Measurements from ENCODE around the gene ITPR2. TPM values are rescaled to one million over a fixed set of nuclear protein-coding genes. Genes with fewer than 3 reads are reported as not detected.

ITPR2 gene
- total RNA-seq, 1 donor from 2014 or later = 12.5 TPM

DNA sequence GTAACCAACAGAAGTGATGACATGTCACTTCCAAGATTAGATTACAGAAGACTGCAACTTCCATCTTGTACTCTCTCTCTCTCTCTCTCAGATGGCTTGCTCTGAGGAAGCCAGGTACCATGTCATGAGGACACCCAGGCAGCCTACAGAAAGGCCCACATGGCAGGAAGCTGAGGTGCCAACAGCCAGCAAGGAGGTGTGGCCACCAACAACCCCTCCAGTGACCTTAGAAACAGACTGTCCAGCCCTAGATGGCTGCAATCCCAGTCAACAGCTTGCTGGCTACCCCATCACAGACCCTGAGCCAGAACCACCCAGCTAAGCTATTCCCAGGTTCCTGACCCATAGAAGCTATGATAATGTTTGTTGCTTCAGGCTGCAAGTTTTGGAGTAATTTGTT lies 178.4 kb downstream of the ITPR2 start:
- TF ChIP-seq, protein P1, sequence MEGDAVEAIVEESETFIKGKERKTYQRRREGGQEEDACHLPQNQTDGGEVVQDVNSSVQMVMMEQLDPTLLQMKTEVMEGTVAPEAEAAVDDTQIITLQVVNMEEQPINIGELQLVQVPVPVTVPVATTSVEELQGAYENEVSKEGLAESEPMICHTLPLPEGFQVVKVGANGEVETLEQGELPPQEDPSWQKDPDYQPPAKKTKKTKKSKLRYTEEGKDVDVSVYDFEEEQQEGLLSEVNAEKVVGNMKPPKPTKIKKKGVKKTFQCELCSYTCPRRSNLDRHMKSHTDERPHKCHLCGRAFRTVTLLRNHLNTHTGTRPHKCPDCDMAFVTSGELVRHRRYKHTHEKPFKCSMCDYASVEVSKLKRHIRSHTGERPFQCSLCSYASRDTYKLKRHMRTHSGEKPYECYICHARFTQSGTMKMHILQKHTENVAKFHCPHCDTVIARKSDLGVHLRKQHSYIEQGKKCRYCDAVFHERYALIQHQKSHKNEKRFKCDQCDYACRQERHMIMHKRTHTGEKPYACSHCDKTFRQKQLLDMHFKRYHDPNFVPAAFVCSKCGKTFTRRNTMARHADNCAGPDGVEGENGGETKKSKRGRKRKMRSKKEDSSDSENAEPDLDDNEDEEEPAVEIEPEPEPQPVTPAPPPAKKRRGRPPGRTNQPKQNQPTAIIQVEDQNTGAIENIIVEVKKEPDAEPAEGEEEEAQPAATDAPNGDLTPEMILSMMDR (IDR thresholded peaks at IDR 0.05) = no peak
- no peak for DNase-seq (ENCODE audit: low spot score in 2 of 2)
- intact Hi-C loops (cut with DNase I) = no loop called here

DNA sequence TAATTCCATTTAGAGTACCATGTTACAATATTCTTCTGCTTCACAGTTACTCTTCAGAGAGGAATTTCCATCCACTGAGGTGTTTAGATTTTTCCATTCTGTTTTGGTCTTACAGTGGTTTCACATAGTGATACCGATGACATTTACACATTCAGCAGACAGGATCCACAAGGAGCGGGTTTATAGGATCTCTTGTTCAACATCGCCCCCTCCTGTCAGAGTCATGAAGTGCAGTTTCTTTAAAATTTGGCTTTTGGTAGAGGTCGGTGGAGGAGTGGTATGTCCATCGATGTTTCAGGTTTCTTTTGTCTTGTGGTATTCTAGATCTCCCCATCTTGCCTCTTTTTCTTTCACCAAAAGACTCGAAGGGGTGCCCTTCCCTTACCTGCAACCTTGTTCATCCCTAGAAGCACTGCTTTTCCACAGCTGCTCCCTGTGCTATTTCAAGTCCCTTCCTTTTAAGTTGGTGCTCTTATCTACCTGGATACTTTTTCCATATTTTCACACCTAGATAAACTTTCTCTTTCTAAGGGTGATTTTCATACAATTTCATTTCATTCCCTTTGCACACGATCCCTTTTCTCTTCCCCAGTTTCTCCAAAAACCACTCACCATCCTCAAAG lies 181.3 kb downstream of the ITPR2 start:
- peaks cover 0 to 6% of the 10 kb centered on the region in 2 donors for H3K9me3 ChIP-seq
- H3K36me3 ChIP-seq = peaks cover 11 to 17% of the 10 kb centered on the region in 2 donors
- DNase-seq (ENCODE audit: low spot score in 2 of 2) = no peak
- no peaks in the 10 kb centered on the region for H3K27me3 ChIP-seq
- TF ChIP-seq, protein P1 (IDR thresholded peaks at IDR 0.05) = peak; percentile 37 to 63 (median 62)
- H3K27ac ChIP-seq = no peak overlapping the region
- H3K4me1 ChIP-seq = peaks cover 0 to 5% of the 10 kb centered on the region in 2 donors
- intact Hi-C loops (cut with DNase I) = loop anchor here (1.0 kb wide), 1 partner anchor 554 kb away; no protein-coding TSS in a partner anchor
- no peak overlapping the region for H3K4me3 ChIP-seq

More for the DNA sequence above, 178.4 kb downstream of the ITPR2 start:
- Histone ChIP-seq H3K4me3 (no peak overlapping the region), H3K4me1 (no peaks in the 10 kb centered on the region), H3K27me3 (no peaks in the 10 kb centered on the region), H3K36me3 (peaks cover 15 to 17% of the 10 kb centered on the region in 2 donors), H3K27ac (no peak overlapping the region), H3K9me3 (peaks cover 0 to 6% of the 10 kb centered on the region in 2 donors)

DNA sequence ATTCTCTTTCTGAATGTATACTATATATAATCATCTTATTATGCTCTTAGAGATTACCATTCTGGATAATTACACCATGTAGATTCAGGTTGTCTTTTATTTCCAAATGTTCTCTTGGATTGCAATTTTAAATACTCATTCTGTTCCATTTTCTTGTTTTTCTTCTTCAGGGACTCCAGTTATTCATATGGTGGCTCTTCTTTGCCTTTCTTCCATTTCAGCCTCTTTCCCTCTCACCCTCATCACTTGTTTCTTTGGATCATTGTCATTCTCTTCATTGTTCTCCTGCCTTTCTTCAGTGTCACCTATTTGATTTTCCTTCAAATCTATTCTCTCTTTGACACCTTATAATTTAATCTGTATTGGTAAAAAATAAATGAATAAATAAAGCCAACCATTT lies 182.0 kb downstream of the ITPR2 start:
- Histone ChIP-seq H3K36me3 (peaks cover 11 to 13% of the 10 kb centered on the region in 2 donors), H3K4me3 (no peak overlapping the region), H3K27ac (no peak overlapping the region), H3K4me1 (peaks cover 0 to 5% of the 10 kb centered on the region in 2 donors), H3K27me3 (no peaks in the 10 kb centered on the region), H3K9me3 (peaks cover 0 to 6% of the 10 kb centered on the region in 2 donors)
- DNase-seq (ENCODE audit: low spot score in 2 of 2) = no peak
- intact Hi-C loops (cut with DNase I) = loop anchor here (1.0 kb wide), 1 partner anchor 554 kb away; no protein-coding TSS in a partner anchor
- TF ChIP-seq, protein P1 (IDR thresholded peaks at IDR 0.05) = no peak

DNA sequence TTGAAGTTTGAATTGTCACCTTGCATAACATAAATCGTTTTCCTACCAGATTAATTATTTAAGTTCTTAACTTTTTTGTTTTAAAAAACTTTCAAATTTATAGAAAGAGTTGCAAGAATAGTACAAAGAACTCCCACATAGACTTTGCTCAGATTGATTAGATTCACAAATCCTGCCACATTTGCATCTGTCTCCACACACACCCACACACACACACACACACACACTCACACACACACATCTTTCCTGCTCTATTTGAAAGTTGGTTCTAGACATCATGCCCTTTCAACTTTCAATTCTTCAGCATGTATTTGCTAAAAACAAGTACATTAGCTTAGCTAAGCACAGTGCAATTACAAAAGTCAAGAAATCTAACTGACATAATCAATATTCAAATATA lies 184.0 kb downstream of the ITPR2 start:
- H3K4me1 ChIP-seq = peaks cover 0 to 5% of the 10 kb centered on the region in 2 donors
- H3K27me3 ChIP-seq = no peaks in the 10 kb centered on the region
- H3K9me3 ChIP-seq = peaks cover 0 to 6% of the 10 kb centered on the region in 2 donors
- TF ChIP-seq, protein P1 (IDR thresholded peaks at IDR 0.05) = no peak
- H3K4me3 ChIP-seq = no peak overlapping the region
- peaks cover 0 to 3% of the 10 kb centered on the region in 2 donors for H3K36me3 ChIP-seq
- intact Hi-C loops (cut with DNase I) = no loop called here
- H3K27ac ChIP-seq = no peak overlapping the region
- no peak for DNase-seq (ENCODE audit: low spot score in 2 of 2)

DNA sequence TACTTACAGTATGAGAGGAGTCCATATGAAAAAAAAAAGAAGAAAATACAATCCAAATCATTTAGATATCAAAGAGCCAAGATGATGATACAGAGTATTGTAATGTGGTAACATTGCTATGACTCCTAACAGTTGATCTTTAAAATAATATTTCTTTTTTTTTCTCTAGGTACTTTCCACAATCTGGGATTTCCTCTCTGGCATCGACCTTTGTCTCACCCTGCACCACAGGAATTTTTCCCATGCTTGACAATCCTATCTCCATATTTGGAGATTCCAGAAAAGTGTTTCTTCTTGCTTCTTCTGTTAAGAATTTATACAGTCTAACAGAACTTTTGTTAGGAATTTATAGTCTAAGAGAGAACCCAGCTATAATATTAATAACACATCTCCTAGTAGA lies 184.4 kb downstream of the ITPR2 start:
- Histone ChIP-seq H3K27ac (no peak overlapping the region), H3K36me3 (peaks cover 0 to 3% of the 10 kb centered on the region in 2 donors), H3K27me3 (no peaks in the 10 kb centered on the region), H3K4me3 (no peak overlapping the region), H3K4me1 (peaks cover 0 to 5% of the 10 kb centered on the region in 2 donors), H3K9me3 (peaks cover 0 to 6% of the 10 kb centered on the region in 2 donors)
- DNase-seq (ENCODE audit: low spot score in 2 of 2) = no peak
- intact Hi-C loops (cut with DNase I) = no loop called here
- TF ChIP-seq, protein P1 (IDR thresholded peaks at IDR 0.05) = no peak

Data from ascending aorta (tissue), 2 donors.